Islet precursor cell (in vitro differentiated cells): ENCODE data around the gene WDFY1.
A peak's percentile ranks its signal among the peaks of the same experiment; 100 is the strongest.

ENCODE experiments used
- DNase-seq: peaks from one replicate; pipeline ENCODE4 v3.0.0-alpha.2; 2018

WDFY1 gene

GRCh38 chr2:223855426-223855825 is 89.7 kb downstream of the WDFY1 start:
- DNase-seq, result no peak

GRCh38 chr2:223854741-223855140 is 90.4 kb downstream of the WDFY1 start:
- DNase-seq, result no peak

GRCh38 chr2:223853425-223853837 is 91.7 kb downstream of the WDFY1 start:
- no peak for DNase-seq

- DNase-seq, result no peak
Observed at GRCh38 chr2:223852281-223852795, 92.8 kb downstream of the WDFY1 start.

- no peak for DNase-seq
Observed at GRCh38 chr2:223847410-223847809, 97.7 kb downstream of the WDFY1 start.

- DNase-seq, result no peak
Observed at GRCh38 chr2:223846515-223846914, 98.6 kb downstream of the WDFY1 start.

- DNase-seq, result no peak
Observed at GRCh38 chr2:223841436-223842190, 103.5 kb downstream of the WDFY1 start.

GRCh38 chr2:223837287-223838061 is 107.7 kb downstream of the WDFY1 start, which contains the start of gene AP1S3:
TSS of gene AP1S3 (minus strand) at chr2:223837582. CDS start at chr2:223837450, 132 bp downstream.
- DNase-seq, result peak; percentile 91

GRCh38 chr2:223835701-223836532 is 109.2 kb downstream of the WDFY1 start:
- peak; percentile 83 for DNase-seq

GRCh38 chr2:223834431-223834830 is 110.7 kb downstream of the WDFY1 start:
- DNase-seq, result no peak

- DNase-seq, result no peak
Observed at GRCh38 chr2:223832241-223832903, 112.8 kb downstream of the WDFY1 start.

GRCh38 chr2:223829128-223829527 is 116.0 kb downstream of the WDFY1 start:
- DNase-seq, result no peak

GRCh38 chr2:223828314-223828713 is 116.8 kb downstream of the WDFY1 start:
- no peak for DNase-seq

GRCh38 chr2:223826995-223827394 is 118.1 kb downstream of the WDFY1 start:
- DNase-seq, result no peak
